Cardiac fibroblast (primary cell): Measurements from ENCODE around the gene HOXB7.
A peak's percentile ranks its signal among the peaks of the same experiment; 100 is the strongest.

Source experiments
- DNase-seq, 2 donors: peaks; one replicate each; pipeline versions ENCODE4 v3.0.0 to v3.0.0-alpha.2; 2010; ENCODE audit warnings: low read depth in 2 of 2
- H3K4me3 ChIP-seq, 2 donors: replicated peaks in 1 of 2; 1 replicate in 1 of 2; 2 replicates in 1 of 2; pipeline ENCODE4 v1.5.1; 2011; ENCODE audit warnings: low read depth in 2 of 2, low read length in 2 of 2, mild to moderate bottlenecking in 2 of 2, moderate library complexity in 1 of 2
- TF ChIP-seq, protein P1 (sequence below): IDR thresholded peaks from one replicate; pipeline ENCODE4 v1.5.1; 2011; ENCODE audit warnings: low read depth, mild to moderate bottlenecking, low read length, inconsistent platforms

The HOXB7 gene

GRCh38 chr17:48620461-48621139 is 9.8 kb upstream of the HOXB7 start:
- no peak overlapping the region for H3K4me3 ChIP-seq
- TF ChIP-seq, protein P1, sequence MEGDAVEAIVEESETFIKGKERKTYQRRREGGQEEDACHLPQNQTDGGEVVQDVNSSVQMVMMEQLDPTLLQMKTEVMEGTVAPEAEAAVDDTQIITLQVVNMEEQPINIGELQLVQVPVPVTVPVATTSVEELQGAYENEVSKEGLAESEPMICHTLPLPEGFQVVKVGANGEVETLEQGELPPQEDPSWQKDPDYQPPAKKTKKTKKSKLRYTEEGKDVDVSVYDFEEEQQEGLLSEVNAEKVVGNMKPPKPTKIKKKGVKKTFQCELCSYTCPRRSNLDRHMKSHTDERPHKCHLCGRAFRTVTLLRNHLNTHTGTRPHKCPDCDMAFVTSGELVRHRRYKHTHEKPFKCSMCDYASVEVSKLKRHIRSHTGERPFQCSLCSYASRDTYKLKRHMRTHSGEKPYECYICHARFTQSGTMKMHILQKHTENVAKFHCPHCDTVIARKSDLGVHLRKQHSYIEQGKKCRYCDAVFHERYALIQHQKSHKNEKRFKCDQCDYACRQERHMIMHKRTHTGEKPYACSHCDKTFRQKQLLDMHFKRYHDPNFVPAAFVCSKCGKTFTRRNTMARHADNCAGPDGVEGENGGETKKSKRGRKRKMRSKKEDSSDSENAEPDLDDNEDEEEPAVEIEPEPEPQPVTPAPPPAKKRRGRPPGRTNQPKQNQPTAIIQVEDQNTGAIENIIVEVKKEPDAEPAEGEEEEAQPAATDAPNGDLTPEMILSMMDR: no peak
- no peak for DNase-seq

DNA sequence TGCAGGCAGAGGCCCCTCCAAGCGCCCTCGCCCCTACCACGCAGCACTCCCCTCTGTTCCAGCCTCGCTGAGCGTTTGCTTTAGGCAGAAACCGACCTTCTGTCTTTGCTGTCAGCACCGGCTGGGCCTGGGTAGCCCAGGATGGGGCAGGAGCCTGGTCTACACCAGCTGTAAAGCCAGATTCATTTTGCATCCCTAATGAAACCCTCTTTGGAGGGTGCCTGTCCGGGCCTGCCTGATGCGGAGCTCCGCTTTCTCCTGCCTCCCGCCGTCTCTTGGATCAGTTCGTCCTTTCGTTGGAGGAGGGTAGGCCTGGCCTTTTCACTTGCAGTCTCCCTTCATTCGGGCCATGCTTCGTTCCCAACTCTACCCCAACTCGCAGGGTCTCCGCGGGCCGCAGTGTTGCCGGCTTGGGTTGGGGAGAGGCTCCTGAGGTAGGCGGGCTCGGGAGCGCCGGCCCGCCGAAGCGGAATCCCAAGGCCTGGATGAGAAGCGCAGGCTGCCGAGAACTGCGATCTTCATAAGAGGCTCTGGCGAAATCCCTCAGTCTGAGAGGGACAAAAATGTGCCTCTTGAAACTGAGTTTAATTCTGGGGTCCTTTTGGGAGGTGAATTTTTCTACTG is 9.1 kb upstream of the HOXB7 start:
- H3K4me3 ChIP-seq: no peak overlapping the region
- no peak for DNase-seq
- TF ChIP-seq, protein P1: no peak

DNA sequence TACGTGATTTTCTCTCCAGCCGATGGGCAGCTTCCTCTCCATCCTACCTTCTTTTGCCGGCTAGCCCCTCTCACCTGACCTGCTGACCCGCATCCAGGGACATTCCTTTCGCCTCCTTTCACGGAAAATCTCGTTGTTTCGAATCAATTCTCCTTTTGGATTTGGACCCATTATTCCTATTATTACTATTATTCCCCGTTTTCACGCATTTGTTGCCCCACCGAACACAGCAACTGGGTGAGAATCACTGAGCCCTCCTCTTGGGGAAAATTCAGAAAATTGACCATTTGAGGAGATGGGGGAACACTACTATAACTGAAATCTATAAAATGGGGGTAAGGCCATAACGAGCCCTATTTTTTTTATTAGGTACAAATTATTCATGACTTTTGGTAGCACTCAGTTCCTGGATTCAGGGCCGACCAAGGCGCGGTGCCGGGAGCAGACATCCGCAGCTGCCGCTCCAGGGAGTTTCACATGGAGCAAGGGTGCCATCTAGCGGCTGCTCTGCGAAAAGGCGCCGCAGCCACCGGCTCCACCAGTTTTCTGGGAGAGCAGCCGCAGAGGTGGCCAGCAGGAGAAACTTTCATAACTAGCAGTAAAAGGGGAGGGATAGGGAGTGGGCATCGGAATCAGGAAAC is 7.6 kb upstream of the HOXB7 start:
- DNase-seq: peak; percentile 83 to 84
- no peak overlapping the region for H3K4me3 ChIP-seq
- TF ChIP-seq, protein P1: peak; percentile 97

GRCh38 chr17:48617471-48618255 is 6.8 kb upstream of the HOXB7 start:
- TF ChIP-seq, protein P1: no peak
- DNase-seq: no peak
- H3K4me3 ChIP-seq: no peak overlapping the region

DNA sequence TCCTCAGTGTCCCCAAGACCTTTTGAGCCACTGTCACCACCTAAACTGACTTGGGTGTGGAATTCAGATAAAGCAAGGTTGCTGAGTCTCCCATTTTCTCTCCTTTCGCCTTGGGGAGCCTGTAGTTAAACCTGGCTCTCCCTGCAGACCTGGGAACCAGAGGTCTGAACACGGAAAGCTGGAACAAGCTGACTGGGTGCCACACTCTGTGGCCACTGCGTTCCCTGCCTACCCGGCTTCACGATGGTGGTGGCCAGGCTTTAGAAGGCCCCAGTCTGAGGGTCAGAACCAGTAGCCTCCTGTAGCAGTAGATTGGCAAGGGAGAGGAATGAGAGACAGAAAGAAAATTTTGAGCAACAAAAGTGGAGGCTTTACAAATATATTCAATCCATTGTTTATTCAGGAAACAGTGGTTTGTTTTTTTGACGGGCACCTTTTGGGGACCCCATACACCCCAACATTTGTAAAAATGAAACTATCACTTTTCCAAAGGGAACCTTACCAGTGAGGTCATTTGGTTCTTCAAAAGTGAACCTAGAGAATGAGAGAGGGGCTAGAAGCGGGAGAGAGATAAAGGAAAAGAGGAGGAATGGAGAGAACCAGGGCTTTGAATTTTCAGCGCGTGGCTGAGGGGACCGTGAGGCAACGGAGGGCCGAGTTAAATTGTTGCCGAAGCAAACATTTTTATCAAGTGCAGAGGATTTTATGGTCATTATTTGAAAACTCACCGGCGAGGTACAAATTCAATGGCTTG is 6.1 kb upstream of the HOXB7 start:
- TF ChIP-seq, protein P1: no peak
- DNase-seq: no peak
- no peak overlapping the region for H3K4me3 ChIP-seq
